Sigmoid colon (tissue), 4 donors: ENCODE results near the gene MTRF1.

Source experiments
- CTCF ChIP-seq, 4 experiments: fragments of 450-650 bp in 3 of 4; fragments of 200-600 bp in 1 of 4; IDR thresholded peaks; one replicate each; pipeline ENCODE4 v1.5.1; 2016 to 2019; ENCODE audit warnings: antibody characterized with exemption in 4 of 4, mild to moderate bottlenecking in 3 of 4, moderate library complexity in 2 of 4
- POLR2A ChIP-seq, 2 donors: fragments of 450-650 bp; IDR thresholded peaks; one replicate each; pipeline ENCODE4 v1.6.1; 2016; ENCODE audit warnings: antibody characterized with exemption in 2 of 2, mild to moderate bottlenecking in 2 of 2, moderate library complexity in 2 of 2
- POLR2AphosphoS5 ChIP-seq, 4 donors: sonication (generic); formaldehyde crosslinking; IDR thresholded peaks; one replicate each; pipeline ENCODE4 v1.6.1; 2017; ENCODE audit warnings: antibody characterized with exemption in 4 of 4

- no peak for TF ChIP-seq POLR2AphosphoS5 (IDR thresholded peaks at IDR 0.05)
- TF ChIP-seq POLR2A (IDR thresholded peaks at IDR 0.05): no peak
- no peak for TF ChIP-seq CTCF (IDR thresholded peaks at IDR 0.05)
These were observed 64.3 kb downstream of the MTRF1 start for GRCh38 chr13:41199079-41199478.
